Esophagus muscularis mucosa (tissue), 4 donors: ENCODE measurements around the gene FER. TPM values are rescaled to one million over a fixed set of nuclear protein-coding genes. Genes with fewer than 3 reads are reported as not detected.

Source experiments
- DNase-seq: peaks from one replicate; pipeline ENCODE4 v3.0.0-alpha.2; 2017; ENCODE audit errors: extremely low spot score
- H3K27ac ChIP-seq, 4 donors: fragments of 200-600 bp; sonication (generic); replicated peaks in 1 of 4; 1 replicate in 3 of 4; 2 replicates in 1 of 4; pipeline ENCODE4 v1.5.1; 2016 to 2019; ENCODE audit warnings: mild to moderate bottlenecking in 1 of 4
- H3K27me3 ChIP-seq, 4 donors: fragments of 200-600 bp; sonication (generic); one replicate each; pipeline versions ENCODE4 v1.5.1 to v1.6.0; 2016 to 2019
- H3K36me3 ChIP-seq, 4 donors: fragments of 200-600 bp; sonication (generic); one replicate each; pipeline ENCODE4 v1.5.1; 2016 to 2019
- H3K4me1 ChIP-seq, 4 donors: fragments of 200-600 bp; sonication (generic); one replicate each; pipeline ENCODE4 v1.5.1; 2016 to 2019
- H3K4me3 ChIP-seq, 4 donors: fragments of 200-600 bp; sonication (generic); 1 replicate in 2 of 4; 2 replicates in 2 of 4; pipeline ENCODE4 v1.5.1; 2016 to 2019; ENCODE audit warnings: mild to moderate bottlenecking in 4 of 4, moderate library complexity in 1 of 4
- H3K9me3 ChIP-seq, 4 donors: fragments of 200-600 bp; sonication (generic); 1 replicate in 3 of 4; 2 replicates in 1 of 4; pipeline ENCODE4 v1.5.1; 2016 to 2019
- EP300 ChIP-seq: sonication (generic); formaldehyde crosslinking; IDR thresholded peaks from one replicate; pipeline ENCODE4 v1.6.1; 2017; ENCODE audit warnings: antibody characterized with exemption
- POLR2A ChIP-seq: fragments of 450-650 bp; IDR thresholded peaks from one replicate; pipeline ENCODE4 v1.6.1; 2017; ENCODE audit warnings: antibody characterized with exemption, moderate library complexity, mild to moderate bottlenecking, low read depth
- POLR2AphosphoS5 ChIP-seq, 2 donors: sonication (generic); formaldehyde crosslinking; IDR thresholded peaks; one replicate each; pipeline ENCODE4 v1.6.1; 2017; ENCODE audit warnings: antibody characterized with exemption in 2 of 2
- WGBS: methylation state at CpG from one replicate; pipeline ENCODE4 v1.1.5; 2018; 5-methylcytosine and 5-hydroxymethylcytosine counted together
- intact Hi-C: fragments of 100-400 bp; cut with DNase I; formaldehyde crosslinking; loops from one replicate; pipeline ENCODE4 v1.15.1; 2023
- total RNA-seq, 4 donors: library from RNA; depleted of rRNA; stranded (reverse); fragments of >200 nt; gene quantifications; one replicate each; pipeline versions ENCODE4 v1.1.0 to v1.2.1, GENCODE V29; 2016
- TF ChIP-seq, protein P1 (sequence below), 3 experiments: fragments of 200-600 bp in 2 of 3; fragments of 450-650 bp in 1 of 3; sonication (generic) in 2 of 3; IDR thresholded peaks; one replicate each; pipeline ENCODE4 v1.5.1; 2017 to 2019; ENCODE audit warnings: antibody characterized with exemption in 3 of 3, mild to moderate bottlenecking in 2 of 3, moderate library complexity in 1 of 3

FER gene
- total RNA-seq, 4 donors from 2014 or later, result 17.6 to 32.8 (median 25.4) TPM

DNA sequence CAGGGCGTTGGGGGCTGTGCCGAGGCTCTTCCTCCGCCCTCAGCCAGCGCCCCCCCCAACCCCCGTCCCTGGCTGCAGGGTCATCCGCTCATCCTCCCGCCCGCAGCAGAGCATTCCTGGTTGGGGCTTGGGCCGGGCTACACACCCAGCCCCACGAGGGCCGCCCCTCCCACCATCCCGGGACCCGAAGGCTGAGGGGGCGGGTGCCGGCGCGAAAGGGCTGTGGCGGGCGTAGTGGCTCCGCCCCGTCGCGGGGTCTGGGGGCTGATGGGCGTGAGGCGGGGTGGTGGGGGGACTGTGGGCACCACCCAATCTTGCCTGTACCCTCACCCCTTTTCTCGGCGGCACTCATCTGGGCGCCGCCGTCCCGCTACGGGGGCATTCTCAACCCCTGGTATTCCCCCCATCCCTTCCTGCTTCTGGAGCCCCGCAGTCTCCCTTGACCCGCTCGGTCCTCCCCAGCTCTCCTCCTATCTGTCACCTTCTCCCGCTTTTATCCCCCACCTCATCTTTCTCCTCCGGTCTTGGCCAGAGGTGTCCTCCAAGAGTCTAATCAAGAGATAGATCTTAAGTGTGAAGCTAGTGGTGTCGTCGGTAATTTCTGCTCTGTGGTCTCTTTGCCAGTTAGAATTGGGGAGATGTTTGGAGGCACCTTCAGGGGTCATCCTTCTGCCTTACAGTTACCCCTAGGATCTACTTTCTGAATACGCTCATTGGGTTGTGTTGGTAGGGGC, 1.6 kb downstream of the FER start:
- Histone ChIP-seq H3K4me1 (peaks cover 8 to 49% (median 34%) of the 10 kb centered on the region in 4 donors), H3K36me3 (no peaks in the 10 kb centered on the region), H3K27me3 (no peaks in the 10 kb centered on the region), H3K4me3 (peak overlapping the region; percentile 87 to 97 (median 95)), H3K27ac (peak overlapping the region; percentile 98 to 99 (median 98)), H3K9me3 (no peaks in the 10 kb centered on the region)
- TF ChIP-seq EP300 (no peak), POLR2AphosphoS5 (IDR thresholded peaks at IDR 0.05) (no peak), POLR2A (no peak)
- TF ChIP-seq, protein P1, sequence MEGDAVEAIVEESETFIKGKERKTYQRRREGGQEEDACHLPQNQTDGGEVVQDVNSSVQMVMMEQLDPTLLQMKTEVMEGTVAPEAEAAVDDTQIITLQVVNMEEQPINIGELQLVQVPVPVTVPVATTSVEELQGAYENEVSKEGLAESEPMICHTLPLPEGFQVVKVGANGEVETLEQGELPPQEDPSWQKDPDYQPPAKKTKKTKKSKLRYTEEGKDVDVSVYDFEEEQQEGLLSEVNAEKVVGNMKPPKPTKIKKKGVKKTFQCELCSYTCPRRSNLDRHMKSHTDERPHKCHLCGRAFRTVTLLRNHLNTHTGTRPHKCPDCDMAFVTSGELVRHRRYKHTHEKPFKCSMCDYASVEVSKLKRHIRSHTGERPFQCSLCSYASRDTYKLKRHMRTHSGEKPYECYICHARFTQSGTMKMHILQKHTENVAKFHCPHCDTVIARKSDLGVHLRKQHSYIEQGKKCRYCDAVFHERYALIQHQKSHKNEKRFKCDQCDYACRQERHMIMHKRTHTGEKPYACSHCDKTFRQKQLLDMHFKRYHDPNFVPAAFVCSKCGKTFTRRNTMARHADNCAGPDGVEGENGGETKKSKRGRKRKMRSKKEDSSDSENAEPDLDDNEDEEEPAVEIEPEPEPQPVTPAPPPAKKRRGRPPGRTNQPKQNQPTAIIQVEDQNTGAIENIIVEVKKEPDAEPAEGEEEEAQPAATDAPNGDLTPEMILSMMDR (IDR thresholded peaks at IDR 0.05), result no peak
- intact Hi-C loops, result loop anchor here (2.0 to 10.0 kb wide), 3 partner anchors 20 to 576 kb away; no protein-coding TSS in a partner anchor
- DNase-seq, result no peak
- WGBS, result 2% methylated on average over 13 of the region's 40 CpGs

DNA sequence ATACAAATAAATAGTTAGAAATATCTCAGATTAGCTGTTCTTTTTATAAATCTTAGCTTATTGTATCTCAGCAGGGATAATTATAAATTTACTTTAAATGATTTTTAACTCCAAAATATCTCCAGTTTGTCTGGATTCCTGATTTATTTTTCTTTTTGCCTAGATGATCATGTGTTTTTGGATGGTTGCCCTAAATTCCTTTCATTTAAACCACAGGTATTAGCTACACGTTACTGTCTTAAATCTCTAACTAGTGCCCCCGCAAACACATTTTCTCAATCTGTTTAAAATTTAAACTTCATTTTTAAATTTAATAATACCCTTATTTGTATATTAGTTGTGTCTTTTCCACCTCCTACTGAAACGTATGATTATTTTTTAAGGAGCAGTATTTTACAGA, 5.6 kb downstream of the FER start:
- H3K27me3 ChIP-seq, result no peaks in the 10 kb centered on the region
- H3K4me1 ChIP-seq, result peaks cover 0 to 48% (median 36%) of the 10 kb centered on the region in 4 donors
- 73% methylated on average over 3 of the region's 3 CpGs for WGBS
- no peaks in the 10 kb centered on the region for H3K36me3 ChIP-seq
- H3K4me3 ChIP-seq, result no peak overlapping the region
- no peak for TF ChIP-seq EP300
- TF ChIP-seq, protein P1 (IDR thresholded peaks at IDR 0.05), result no peak
- TF ChIP-seq POLR2A, result no peak
- no peak for TF ChIP-seq POLR2AphosphoS5 (IDR thresholded peaks at IDR 0.05)
- no peak overlapping the region for H3K27ac ChIP-seq
- intact Hi-C loops, result no loop called here
- DNase-seq, result no peak
- no peaks in the 10 kb centered on the region for H3K9me3 ChIP-seq

DNA sequence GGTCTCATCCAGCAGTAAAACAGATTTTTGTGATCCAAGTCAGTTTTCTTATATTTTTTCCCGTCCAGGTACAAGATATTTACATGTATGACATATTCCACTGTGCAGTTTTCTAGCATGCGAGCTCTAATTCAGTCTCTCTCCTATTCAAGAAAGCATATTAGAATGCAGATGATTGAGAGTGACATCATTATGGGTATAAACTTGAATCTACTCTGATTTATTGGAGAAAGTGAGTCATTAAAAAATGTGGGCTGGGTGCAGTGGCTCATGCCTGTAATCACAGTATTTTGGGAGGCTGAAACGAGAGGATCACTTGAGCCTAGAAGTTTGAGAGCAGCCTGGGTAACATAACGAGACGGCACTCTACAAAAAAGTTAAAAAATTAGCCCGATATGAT, 6.2 kb downstream of the FER start:
- no peak for DNase-seq
- Histone ChIP-seq H3K27me3 (no peaks in the 10 kb centered on the region), H3K9me3 (no peaks in the 10 kb centered on the region), H3K27ac (no peak overlapping the region), H3K4me1 (peaks cover 0 to 53% (median 38%) of the 10 kb centered on the region in 4 donors), H3K36me3 (no peaks in the 10 kb centered on the region), H3K4me3 (no peak overlapping the region)
- WGBS, result 87% methylated on average over 6 of the region's 6 CpGs
- intact Hi-C loops, result no loop called here
- TF ChIP-seq, protein P1 (IDR thresholded peaks at IDR 0.05), result no peak

DNA sequence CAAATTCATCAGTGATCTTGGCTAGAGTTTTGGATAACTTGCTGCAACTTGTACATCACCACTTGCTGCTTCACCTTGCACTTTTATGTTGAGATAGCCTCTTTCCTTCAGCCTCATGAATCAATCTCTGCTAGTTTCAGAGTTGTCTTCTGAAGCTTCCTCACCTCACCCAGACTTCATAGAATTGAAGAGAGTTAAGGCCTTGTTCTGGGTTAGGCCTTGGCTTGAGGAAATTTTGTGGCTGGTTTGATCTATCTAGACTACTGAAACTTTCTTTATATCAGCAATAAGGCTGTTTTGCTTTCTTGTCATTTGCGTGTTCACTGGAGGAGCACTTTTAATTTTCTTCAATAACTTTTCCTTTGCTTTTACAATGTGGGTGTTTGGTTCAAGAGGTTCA, 12.8 kb downstream of the FER start:
- Histone ChIP-seq H3K27me3 (no peaks in the 10 kb centered on the region), H3K4me1 (peaks cover 0 to 19% (median 16%) of the 10 kb centered on the region in 4 donors), H3K36me3 (no peaks in the 10 kb centered on the region), H3K4me3 (no peak overlapping the region), H3K9me3 (no peaks in the 10 kb centered on the region), H3K27ac (no peak overlapping the region)
- DNase-seq, result no peak
- 95% methylated on average over 1 of the region's 1 CpG for WGBS
- no peak for TF ChIP-seq POLR2A
- TF ChIP-seq, protein P1 (IDR thresholded peaks at IDR 0.05), result no peak
- no peak for TF ChIP-seq EP300
- no peak for TF ChIP-seq POLR2AphosphoS5 (IDR thresholded peaks at IDR 0.05)
- intact Hi-C loops, result no loop called here

DNA sequence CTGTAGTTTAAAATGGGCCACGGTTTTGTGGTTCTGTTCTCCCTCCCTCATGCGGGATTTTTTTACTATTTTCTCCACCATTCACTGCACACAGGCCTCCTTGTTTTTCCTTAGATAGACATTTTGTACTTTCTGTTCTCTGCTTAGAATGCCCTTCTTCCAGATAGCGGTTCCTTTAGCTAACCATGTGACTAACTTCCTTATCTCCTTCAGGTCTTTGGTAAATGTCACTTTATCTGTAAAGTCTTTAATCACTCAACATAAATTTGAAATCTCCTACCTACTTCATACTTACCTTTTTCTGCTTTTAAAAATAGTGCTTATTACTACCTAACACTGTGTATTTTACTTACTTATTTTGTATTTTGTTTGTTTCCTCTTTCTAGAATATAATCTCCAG, 15.0 kb downstream of the FER start:
- WGBS, result 82% methylated on average over 3 of the region's 3 CpGs
- no peak overlapping the region for H3K27ac ChIP-seq

More for the DNA sequence above, 15.0 kb downstream of the FER start:
- H3K9me3 ChIP-seq, result no peaks in the 10 kb centered on the region
- no peak for DNase-seq
- H3K27me3 ChIP-seq, result no peaks in the 10 kb centered on the region
- peaks cover 0 to 13% (median 8%) of the 10 kb centered on the region in 4 donors for H3K4me1 ChIP-seq
- intact Hi-C loops, result no loop called here
- H3K36me3 ChIP-seq, result no peaks in the 10 kb centered on the region
- no peak overlapping the region for H3K4me3 ChIP-seq
- TF ChIP-seq POLR2A, result no peak
- no peak for TF ChIP-seq POLR2AphosphoS5 (IDR thresholded peaks at IDR 0.05)
- TF ChIP-seq, protein P1 (IDR thresholded peaks at IDR 0.05), result no peak
- no peak for TF ChIP-seq EP300
